ENCODE results near the gene C1QTNF3.

The C1QTNF3 gene

DNA sequence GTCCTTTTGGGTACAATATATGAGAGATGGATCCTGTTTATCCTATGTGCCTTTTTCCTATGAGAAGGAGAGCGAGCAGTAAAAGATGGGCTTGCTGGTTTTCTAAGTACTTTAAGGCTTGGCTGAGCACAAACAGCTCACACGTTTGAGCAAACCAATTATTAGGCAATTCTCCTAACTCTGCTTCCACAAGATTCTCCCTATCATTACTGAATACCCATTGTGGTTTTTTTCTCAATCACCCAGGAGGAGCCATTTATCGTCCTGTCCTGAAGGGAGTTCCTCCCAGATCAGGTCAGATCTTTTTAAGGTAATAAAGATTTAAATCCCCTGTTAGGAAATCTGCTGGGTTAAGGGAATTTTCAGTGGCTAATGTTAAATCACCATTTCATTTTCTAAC is 19.4 kb upstream of the C1QTNF3 start:
- H3K4me3 ChIP-seq (ENCODE audit: low read depth, low read length), result no peak overlapping the region
- in situ Hi-C loops (cut with HindIII; ENCODE audit: low sequenced_read_pairs), result no loop called here
- DNase-seq (ENCODE audit: low read depth, low spot score), result no peak
- TF ChIP-seq, protein P1, sequence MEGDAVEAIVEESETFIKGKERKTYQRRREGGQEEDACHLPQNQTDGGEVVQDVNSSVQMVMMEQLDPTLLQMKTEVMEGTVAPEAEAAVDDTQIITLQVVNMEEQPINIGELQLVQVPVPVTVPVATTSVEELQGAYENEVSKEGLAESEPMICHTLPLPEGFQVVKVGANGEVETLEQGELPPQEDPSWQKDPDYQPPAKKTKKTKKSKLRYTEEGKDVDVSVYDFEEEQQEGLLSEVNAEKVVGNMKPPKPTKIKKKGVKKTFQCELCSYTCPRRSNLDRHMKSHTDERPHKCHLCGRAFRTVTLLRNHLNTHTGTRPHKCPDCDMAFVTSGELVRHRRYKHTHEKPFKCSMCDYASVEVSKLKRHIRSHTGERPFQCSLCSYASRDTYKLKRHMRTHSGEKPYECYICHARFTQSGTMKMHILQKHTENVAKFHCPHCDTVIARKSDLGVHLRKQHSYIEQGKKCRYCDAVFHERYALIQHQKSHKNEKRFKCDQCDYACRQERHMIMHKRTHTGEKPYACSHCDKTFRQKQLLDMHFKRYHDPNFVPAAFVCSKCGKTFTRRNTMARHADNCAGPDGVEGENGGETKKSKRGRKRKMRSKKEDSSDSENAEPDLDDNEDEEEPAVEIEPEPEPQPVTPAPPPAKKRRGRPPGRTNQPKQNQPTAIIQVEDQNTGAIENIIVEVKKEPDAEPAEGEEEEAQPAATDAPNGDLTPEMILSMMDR (IDR thresholded peaks at IDR 0.05; ENCODE audit: low read depth, low read length), result no peak

DNA sequence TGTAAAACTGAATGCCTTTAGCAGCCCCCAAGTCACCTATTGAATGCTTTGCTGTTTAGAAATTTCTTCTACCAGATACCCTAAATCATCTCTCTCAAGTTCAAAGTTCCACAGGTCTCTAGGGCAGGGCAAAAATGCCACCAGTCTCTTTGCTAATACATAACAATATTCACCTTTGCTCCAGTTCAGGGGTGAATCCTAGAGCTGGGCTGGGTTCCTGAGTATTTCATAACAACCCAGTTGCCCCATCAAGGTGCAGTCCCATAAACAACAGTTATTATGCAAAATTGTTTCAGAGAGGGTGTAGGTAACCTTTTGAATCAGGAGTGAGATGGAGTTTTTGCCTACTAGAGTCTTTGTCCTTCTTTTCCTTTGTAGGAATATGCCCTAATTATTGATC is 19.0 kb upstream of the C1QTNF3 start:
- TF ChIP-seq, protein P1 (IDR thresholded peaks at IDR 0.05; ENCODE audit: low read depth, low read length), result no peak
- in situ Hi-C loops (cut with HindIII; ENCODE audit: low sequenced_read_pairs), result no loop called here

DNA sequence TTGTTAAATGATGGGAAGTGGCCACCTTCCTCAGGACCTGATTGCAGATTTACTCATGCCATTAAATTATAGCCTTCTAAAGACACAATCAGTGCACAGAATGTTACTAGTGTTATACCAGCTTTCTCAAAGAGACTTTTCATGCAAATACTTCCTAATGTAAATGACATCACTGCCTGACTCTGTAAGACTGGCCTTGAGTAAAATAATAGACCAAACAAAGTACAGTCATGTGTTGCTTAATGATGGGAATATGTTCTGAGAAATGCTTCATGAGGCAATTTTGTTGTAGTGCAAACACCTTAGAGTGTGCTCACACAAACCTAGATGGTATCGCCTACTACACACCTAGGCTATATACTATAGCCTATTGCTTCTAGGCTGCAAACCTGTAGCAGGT is 17.0 kb upstream of the C1QTNF3 start:
- TF ChIP-seq, protein P1 (IDR thresholded peaks at IDR 0.05; ENCODE audit: low read depth, low read length), result no peak
- H3K4me3 ChIP-seq (ENCODE audit: low read depth, low read length), result no peak overlapping the region
- DNase-seq (ENCODE audit: low read depth, low spot score), result no peak
- in situ Hi-C loops (cut with HindIII; ENCODE audit: low sequenced_read_pairs), result no loop called here

More for the DNA sequence above, 19.0 kb upstream of the C1QTNF3 start:
- no peak for DNase-seq (ENCODE audit: low read depth, low spot score)
- no peak overlapping the region for H3K4me3 ChIP-seq (ENCODE audit: low read depth, low read length)

DNA sequence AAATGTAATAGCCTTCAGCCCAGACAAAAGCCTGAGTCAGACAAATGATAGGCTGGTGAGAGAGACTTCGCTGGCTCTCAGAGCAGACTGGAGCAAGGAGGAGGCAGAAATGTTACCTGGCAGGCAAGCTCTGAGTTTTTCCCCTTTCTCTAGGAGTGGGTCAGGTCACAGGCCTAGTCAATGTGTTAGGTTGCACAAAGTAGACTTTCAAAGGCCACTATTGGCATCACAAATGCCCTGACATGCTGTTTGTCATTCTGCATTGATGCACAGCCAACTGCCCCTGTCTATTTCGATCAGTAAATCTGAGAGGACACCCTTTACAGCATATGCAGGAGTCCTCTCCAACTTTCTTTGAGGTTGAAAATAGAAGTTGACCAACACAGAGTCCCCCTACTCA is 15.5 kb upstream of the C1QTNF3 start:
- TF ChIP-seq, protein P1 (IDR thresholded peaks at IDR 0.05; ENCODE audit: low read depth, low read length), result no peak
- no peak for DNase-seq (ENCODE audit: low read depth, low spot score)
- H3K4me3 ChIP-seq (ENCODE audit: low read depth, low read length), result no peak overlapping the region
- in situ Hi-C loops (cut with HindIII; ENCODE audit: low sequenced_read_pairs), result no loop called here

DNA sequence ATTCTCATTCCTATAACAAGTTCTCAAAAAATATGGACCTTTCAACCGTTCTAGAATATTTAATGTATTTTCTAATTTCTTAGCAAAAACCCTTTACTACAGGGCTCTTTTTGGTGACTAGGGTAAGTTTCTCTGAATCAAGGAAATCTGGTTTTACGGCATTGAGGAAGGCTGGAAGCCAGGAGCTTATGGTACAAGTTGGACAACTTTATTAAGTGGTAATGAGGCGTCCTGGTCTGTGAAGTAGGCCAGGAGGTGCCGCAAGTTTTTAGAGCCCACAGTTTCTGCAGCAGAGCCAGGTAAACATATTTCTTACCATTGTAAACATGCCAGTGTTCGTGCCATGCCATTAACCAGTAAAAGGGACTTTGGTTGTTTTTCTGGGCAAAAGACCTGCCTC is 14.6 kb upstream of the C1QTNF3 start:
- no peak for DNase-seq (ENCODE audit: low read depth, low spot score)
- H3K4me3 ChIP-seq (ENCODE audit: low read depth, low read length), result no peak overlapping the region
- TF ChIP-seq, protein P1 (IDR thresholded peaks at IDR 0.05; ENCODE audit: low read depth, low read length), result no peak
- in situ Hi-C loops (cut with HindIII; ENCODE audit: low sequenced_read_pairs), result no loop called here

DNA sequence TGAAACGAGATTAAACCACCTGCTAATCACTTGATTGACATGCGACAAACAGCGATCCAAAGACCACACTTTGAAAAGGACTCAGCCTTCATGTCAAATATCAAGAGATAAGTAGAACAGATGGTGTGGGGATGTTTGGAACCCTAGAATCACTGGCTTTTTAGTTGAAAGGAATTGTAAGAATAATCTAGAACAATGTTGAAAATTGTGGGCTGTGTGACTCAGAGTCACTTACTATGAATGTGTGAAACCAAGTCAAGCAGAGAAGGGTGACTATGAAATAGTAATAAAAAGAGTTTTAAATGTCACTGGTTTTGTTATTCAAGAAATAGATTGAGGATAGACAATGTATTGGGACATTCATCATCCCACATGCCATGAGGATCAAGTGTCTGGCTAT is 14.1 kb upstream of the C1QTNF3 start:
- in situ Hi-C loops (cut with HindIII; ENCODE audit: low sequenced_read_pairs), result no loop called here
- H3K4me3 ChIP-seq (ENCODE audit: low read depth, low read length), result no peak overlapping the region
- TF ChIP-seq, protein P1 (IDR thresholded peaks at IDR 0.05; ENCODE audit: low read depth, low read length), result no peak
- DNase-seq (ENCODE audit: low read depth, low spot score), result no peak

DNA sequence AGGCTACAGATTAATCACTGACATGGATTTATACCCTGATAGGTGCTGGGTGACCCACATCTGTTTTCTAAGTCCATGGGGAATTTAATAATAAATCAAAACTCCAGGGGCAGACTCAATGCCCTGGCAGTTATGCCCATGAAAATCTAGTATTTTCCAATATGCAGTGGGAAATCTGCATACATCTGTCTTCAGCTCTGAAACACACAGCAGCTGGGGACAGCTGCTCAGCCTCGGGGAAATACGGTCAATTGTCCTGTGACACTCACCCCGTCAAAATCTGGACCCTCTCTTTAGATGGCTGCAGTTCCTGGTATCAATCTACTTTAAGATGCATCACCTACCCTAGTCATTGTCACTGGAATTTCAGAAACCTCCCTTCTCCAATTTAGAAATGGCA is 12.7 kb upstream of the C1QTNF3 start:
- DNase-seq (ENCODE audit: low read depth, low spot score), result no peak
- no peak overlapping the region for H3K4me3 ChIP-seq (ENCODE audit: low read depth, low read length)
- in situ Hi-C loops (cut with HindIII; ENCODE audit: low sequenced_read_pairs), result no loop called here
- TF ChIP-seq, protein P1 (IDR thresholded peaks at IDR 0.05; ENCODE audit: low read depth, low read length), result no peak
